GM19328 (cell line): ENCODE data around the gene INSL3.

Experiments used
- ATAC-seq: cut with Tn5 transposase; IDR thresholded peaks from one replicate; pipeline ENCODE4 v1.9.1; 2021; ENCODE audit warnings: mild to moderate bottlenecking, moderate library complexity; ENCODE audit not compliant: unreplicated experiment

Gene INSL3

GRCh38 chr19:17847538-17848366, 26.4 kb upstream of the INSL3 start, which contains the start of gene JAK3:
JAK3 (minus strand) TSS chr19:17847982; CDS start chr19:17844417, 3,565 bp downstream.
- ATAC-seq: no peak

- no peak for ATAC-seq
Observed at GRCh38 chr19:17846146-17846545, 24.8 kb upstream of the INSL3 start.

- no peak for ATAC-seq
Observed at GRCh38 chr19:17843908-17844490, 22.7 kb upstream of the INSL3 start.

GRCh38 chr19:17843292-17843827, 22.0 kb upstream of the INSL3 start:
- no peak for ATAC-seq

- ATAC-seq: no peak
Observed at GRCh38 chr19:17842663-17843291, 21.5 kb upstream of the INSL3 start.

GRCh38 chr19:17841810-17842662, 20.7 kb upstream of the INSL3 start:
- no peak for ATAC-seq

- ATAC-seq: no peak
Observed at GRCh38 chr19:17841371-17841809, 20.1 kb upstream of the INSL3 start.

GRCh38 chr19:17840019-17840418, 18.7 kb upstream of the INSL3 start:
- no peak for ATAC-seq

- no peak for ATAC-seq
Observed at GRCh38 chr19:17837972-17838371, 16.7 kb upstream of the INSL3 start.

GRCh38 chr19:17836530-17836929, 15.2 kb upstream of the INSL3 start:
- ATAC-seq: no peak

- ATAC-seq: no peak
Observed at GRCh38 chr19:17835182-17836006, 14.1 kb upstream of the INSL3 start.

GRCh38 chr19:17834350-17835181, 13.2 kb upstream of the INSL3 start:
- ATAC-seq: no peak

- no peak for ATAC-seq
Observed at GRCh38 chr19:17832443-17833208, 11.3 kb upstream of the INSL3 start.

- no peak for ATAC-seq
Observed at GRCh38 chr19:17831419-17831888, 10.1 kb upstream of the INSL3 start.

- no peak for ATAC-seq
Observed at GRCh38 chr19:17830567-17831418, 9.5 kb upstream of the INSL3 start.

GRCh38 chr19:17829855-17830566, 8.7 kb upstream of the INSL3 start:
- ATAC-seq: no peak
